Right ventricle myocardium superior (tissue), 1 donor: Measurements from ENCODE around the gene BPTF. TPM values are rescaled to one million over a fixed set of nuclear protein-coding genes. Genes with fewer than 3 reads are reported as not detected.
"Not testable (repeated sequence)": the region's sequence is repeated elsewhere in the genome, so short reads cannot be mapped to it uniquely, and the experiment has no call there.

ENCODE experiments used
- ATAC-seq: fragments of 200-7000 bp; cut with Tn5 transposase; one replicate; pipeline ENCODE4 v1.9.1; 2020; ENCODE audit warnings: mild to moderate bottlenecking; ENCODE audit not compliant: poor library complexity
- DNase-seq: peaks from one replicate; pipeline ENCODE4 v3.0.0-alpha.2; 2020
- intact Hi-C: fragments of 100-400 bp; cut with DNase I; formaldehyde crosslinking; loops from one replicate; pipeline ENCODE4 v1.11.2; 2022
- total RNA-seq: library from RNA; stranded (reverse); fragmentation: NEBNext Ultra II Directional; extraction: Animal tissue kit (Norgen Biotek cat#: 25700); gene quantifications from one replicate; pipeline ENCODE4 v1.2.1, GENCODE V29; 2021
- donor health status: DM: no; HTN: yes; CAD: no; lungs with severe emphysema.

The BPTF gene
- total RNA-seq, 1 donor from 2014 or later: 68.7 TPM

- DNase-seq: no peak
- intact Hi-C loops: loop anchor here (10.0 kb wide), 1 partner anchor 115 kb away; the partner anchor contains the start of gene NOL11
- no peak for ATAC-seq
Observed at GRCh38 chr17:67829331-67829730, 4.0 kb downstream of the BPTF start.

- DNase-seq: no peak
- peak; percentile 37 for ATAC-seq
- intact Hi-C loops: no loop called here
Observed at GRCh38 chr17:67830440-67830839, 5.1 kb downstream of the BPTF start.

DNA sequence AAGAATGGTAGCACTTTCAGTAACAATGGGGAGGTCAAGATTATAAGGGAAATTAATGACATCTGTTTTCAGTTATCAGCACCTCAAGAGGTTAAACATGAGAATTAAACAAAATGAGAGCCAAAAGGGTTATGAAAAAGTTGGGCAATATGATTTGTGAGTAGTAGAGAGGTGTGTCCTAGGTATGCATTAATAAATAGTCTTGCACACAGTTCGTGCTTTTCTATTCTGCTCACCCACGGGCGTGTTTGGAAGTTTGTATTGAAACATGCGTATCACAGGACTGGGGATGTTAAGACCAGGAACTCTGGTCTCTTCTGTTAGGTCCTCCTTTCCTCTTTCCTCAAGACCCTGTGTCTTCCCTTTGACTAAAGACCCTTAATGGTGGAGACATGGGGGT is 6.0 kb downstream of the BPTF start:
- intact Hi-C loops: no loop called here
- DNase-seq (no peak), ATAC-seq (no peak)

GRCh38 chr17:67833134-67833533 is 7.8 kb downstream of the BPTF start:
- no peak for DNase-seq
- intact Hi-C loops: no loop called here
- no peak for ATAC-seq

DNA sequence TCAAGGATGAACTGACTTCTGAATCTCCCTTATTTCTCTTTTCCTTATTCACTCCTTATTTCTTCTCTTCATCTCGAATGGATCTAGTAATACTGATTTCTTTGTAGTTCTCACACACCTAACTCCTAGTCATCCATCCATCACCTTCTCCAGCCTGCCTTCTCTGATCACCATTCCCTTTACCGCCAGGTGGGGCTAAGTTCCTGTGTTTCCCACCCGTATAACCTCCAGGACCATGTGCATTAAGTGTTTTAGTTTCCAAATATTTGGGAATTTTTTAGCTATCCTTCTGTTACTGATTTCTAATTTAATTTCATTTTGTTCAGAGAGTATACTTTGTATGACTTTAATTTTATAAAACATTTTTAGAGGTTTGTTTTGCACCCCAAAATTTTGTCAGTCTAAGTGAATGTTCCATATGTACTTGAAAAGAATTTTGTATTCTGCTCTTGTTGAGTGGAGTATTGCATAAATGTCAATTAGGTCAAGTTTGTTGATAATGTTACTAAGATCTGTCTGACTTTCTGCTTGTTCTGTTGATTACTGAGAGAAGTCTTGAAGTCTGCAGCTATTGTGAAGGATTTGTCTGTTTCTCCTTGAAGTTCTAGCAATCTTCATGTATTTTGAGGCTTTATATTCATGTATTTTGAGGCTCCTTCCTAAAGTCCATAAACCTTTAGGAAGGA is 8.8 kb downstream of the BPTF start:
- intact Hi-C loops: no loop called here
- DNase-seq: no peak
- no peak for ATAC-seq

DNA sequence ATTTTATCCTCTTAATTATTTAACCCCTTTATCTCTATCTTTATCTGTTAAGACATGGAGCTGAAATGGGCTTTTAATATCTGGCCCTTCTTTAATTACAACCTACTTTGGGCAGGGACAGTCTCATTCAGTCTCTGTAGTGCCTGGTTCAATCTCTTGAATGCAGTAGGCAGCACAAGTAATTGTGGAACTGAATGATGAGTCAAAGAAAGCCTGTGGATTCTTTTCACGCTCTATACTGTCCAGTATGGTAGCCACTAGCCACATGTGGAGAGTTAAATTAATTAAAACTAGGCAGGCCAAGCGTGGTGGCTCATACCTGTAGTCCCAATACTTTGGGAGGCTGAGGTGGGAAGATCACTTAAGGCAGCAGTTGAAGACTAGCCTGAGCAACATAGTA is 9.3 kb downstream of the BPTF start:
- DNase-seq: no peak
- intact Hi-C loops: no loop called here
- no peak for ATAC-seq

DNA sequence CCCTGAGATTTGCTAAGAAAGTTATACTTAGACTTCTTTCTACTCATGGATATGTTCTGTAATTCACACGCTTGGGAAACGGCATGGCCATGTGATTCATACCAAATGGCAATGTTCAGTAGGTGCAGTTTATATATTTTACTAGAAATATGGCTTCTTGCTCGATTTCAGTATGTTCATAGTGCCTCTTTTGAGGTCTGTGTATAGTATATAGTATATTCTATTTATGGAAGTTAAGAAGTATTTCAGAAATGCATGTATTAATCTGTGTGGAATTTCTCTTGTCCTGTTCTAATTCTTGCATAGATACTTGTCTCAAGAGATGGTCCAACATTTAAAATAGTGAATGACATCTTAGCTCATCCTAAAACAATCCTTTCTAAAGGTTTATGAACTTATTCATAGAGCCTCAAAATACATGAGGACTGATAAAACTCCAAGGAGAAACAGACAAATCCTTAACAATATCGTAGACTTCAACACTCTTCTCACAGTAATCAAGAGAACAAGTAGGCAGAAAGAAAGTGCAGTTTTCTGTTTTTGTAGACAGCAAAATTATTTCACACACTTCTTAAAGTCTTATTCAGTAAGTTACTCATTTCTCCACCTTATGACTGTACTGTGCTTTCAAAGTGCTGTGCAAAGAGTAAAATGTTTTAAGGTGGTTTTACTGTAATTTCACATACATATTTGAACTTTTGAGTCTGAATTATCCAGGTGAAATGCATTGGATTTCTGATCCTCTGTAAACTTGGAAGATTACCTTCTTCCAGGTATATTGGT is 11.1 kb downstream of the BPTF start:
- intact Hi-C loops: no loop called here
- DNase-seq (no peak), ATAC-seq (peak; percentile 25)

GRCh38 chr17:67837965-67838364 is 12.7 kb downstream of the BPTF start:
- intact Hi-C loops: no loop called here
- no peak for DNase-seq
- ATAC-seq: no peak

DNA sequence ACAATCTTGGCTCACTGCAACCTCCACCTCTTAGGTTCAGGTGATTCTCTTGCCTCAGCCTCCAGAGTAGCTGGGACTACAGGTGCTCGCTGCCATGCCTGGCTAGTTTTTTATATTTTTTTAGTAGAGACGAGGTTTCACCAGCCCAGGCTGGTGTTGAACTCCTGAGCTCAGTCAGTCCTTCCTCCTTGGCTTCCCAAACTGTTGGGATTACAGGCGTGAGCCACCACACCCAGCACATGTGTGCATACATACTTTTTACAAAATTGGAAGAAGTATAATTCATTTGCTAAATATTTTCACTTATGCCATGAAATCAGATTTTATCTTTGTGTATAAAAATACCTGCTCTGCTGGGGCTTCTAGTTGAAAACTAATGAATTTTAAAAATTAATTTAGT is 13.2 kb downstream of the BPTF start:
- DNase-seq: no peak
- intact Hi-C loops: no loop called here
- ATAC-seq: no peak

GRCh38 chr17:67841992-67842391 is 16.7 kb downstream of the BPTF start:
- DNase-seq (no peak), ATAC-seq (no peak)
- intact Hi-C loops: no loop called here

- intact Hi-C loops: no loop called here
- DNase-seq (no peak), ATAC-seq (no peak)
Observed at GRCh38 chr17:67842648-67843047, 17.3 kb downstream of the BPTF start.

- no peak for DNase-seq
- ATAC-seq: no peak
- intact Hi-C loops: no loop called here
Observed at GRCh38 chr17:67845374-67845773, 20.1 kb downstream of the BPTF start.

DNA sequence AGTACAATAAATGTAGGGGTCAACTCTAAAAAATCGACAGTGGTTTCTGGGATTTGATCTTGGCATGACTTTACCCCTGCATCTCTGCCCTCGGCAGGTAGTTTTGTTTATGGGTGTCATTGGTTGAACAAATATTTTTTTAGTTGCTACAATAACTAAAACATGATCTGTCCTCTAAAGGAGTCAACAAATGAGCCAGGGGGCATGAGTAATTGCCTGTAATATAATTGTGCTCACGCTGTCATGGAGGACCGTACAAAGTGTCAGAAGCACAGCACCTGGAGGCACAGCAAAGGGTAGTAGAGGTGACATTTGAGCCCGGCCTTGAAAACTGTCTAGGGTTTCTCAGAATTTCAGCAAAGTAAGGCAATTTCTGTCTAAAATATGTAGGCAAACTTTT is 22.9 kb downstream of the BPTF start:
- intact Hi-C loops, DNase-seq, ATAC-seq: not testable (repeated sequence)

DNA sequence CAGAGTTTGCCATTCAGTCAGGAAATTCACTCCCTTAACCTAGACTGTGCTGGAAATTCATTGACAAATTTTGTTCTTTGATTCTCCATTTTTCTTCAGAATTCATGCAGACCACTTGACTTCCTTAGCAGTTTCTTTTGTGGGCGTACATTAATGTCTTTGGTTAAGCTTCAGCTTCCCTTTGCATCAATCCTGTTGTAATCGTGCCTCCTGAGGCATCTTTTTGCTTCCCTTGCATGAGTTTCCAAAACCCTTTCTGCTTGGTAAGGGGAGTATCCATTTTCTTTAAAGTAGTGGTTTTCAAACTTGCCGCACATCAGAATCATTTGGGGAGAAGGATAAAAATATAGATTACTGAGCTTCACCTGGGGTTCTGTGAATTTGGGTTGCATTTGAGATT is 23.5 kb downstream of the BPTF start:
- ATAC-seq, intact Hi-C loops, DNase-seq: not testable (repeated sequence)

DNA sequence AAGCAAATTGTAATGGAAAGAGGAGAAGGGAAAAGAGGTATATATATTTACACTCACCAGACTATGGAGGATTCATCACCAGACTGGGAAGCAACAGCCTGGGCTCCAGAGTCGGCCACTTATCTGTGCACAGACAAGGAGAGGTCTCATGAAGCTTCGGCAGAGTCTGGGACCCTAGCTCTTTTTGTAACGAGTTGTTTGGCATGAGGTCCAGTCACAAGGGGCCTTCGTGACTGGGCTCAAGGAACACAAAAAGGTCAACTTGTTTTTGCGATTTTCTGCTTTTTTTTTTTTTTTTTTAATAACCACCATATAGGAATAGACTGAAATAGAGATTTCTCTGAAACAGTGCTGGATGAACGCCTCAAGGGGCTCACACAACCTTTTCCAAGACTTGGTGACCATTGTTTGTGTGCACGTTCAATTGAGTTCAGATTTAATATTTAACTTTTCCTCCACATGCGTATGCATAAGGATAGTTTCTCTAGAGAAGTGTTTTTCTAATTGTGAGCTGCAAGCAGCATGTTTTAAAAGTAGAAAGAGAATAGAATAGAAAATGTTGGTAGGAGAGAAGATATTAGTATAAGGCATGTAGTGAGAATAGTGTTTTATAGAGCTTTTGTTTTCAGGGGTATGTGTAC is 25.8 kb downstream of the BPTF start:
- intact Hi-C loops: no loop called here
- ATAC-seq (no peak), DNase-seq (no peak)

DNA sequence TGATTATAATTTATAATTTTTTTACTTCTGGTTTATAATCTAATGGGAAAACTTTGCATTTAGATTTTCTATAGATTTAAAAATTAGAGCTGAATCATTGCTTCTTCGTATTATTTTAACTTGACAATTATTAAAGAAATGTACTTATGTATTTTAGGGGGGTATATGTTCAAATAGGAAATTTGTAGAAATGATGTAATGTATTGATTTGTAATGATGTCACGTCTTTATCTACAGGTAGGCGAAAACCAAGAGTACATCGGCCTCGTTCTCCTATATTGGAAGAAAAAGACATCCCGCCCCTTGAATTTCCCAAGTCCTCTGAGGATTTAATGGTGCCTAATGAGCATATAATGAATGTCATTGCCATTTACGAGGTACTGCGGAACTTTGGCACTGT is 28.4 kb downstream of the BPTF start:
- no peak for ATAC-seq
- intact Hi-C loops: no loop called here
- DNase-seq: no peak

DNA sequence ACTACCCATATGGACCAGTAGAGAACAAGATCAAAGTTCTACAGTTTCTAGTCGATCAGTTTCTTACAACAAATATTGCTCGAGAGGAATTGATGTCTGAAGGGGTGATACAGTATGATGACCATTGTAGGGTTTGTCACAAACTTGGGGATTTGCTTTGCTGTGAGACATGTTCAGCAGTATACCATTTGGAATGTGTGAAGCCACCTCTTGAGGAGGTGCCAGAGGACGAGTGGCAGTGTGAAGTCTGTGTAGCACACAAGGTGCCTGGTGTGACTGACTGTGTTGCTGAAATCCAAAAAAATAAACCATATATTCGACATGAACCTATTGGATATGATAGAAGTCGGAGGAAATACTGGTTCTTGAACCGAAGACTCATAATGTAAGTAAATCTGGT is 29.1 kb downstream of the BPTF start:
- no peak for DNase-seq
- intact Hi-C loops: no loop called here
- ATAC-seq: no peak

GRCh38 chr17:67855504-67856324 is 30.4 kb downstream of the BPTF start:
- ATAC-seq: no peak
- DNase-seq: no peak
- intact Hi-C loops: no loop called here

- ATAC-seq, intact Hi-C loops, DNase-seq: not testable (repeated sequence)
Observed at GRCh38 chr17:67856402-67856801, 31.1 kb downstream of the BPTF start.
